PC-9 (cell line): ENCODE results near the gene DLGAP3. TPM values are rescaled to one million over a fixed set of nuclear protein-coding genes. Genes with fewer than 3 reads are reported as not detected.

Experiments used
- BruUV-seq: library from RNA; stranded (reverse); fragments of 400-500 nt; replicated peaks from 2 replicates; lab custom pipeline; 2021; lab: Mats Ljungman, UMichigan
- CTCF ChIA-PET: fragments of 300-600 bp; sonication (Branson Sonifier 250); formaldehyde crosslinking; loops from one replicate; lab custom pipeline; 2022; ENCODE audit warnings: antibody characterized with exemption; lab: Charles Lee
- POLR2A ChIA-PET: fragments of 300-600 bp; sonication (Branson Sonifier 250); formaldehyde crosslinking; loops from one replicate; lab custom pipeline; 2022; ENCODE audit warnings: antibody characterized with exemption; ENCODE audit not compliant: unreplicated experiment; lab: Charles Lee
- DNase-seq, 2 experiments: peaks; one replicate each; pipeline versions ENCODE4 v3.0.0 to v3.0.0-alpha.2; 2015 to 2022; ENCODE audit warnings: mixed read lengths in 1 of 2
- H2AFZ ChIP-seq: fragments of 200-600 bp; sonication (generic); 2 replicates; pipeline ENCODE4 v1.8.1; 2017; ENCODE audit warnings: antibody characterized with exemption
- H3F3A ChIP-seq: fragments of 200-600 bp; sonication (generic); 2 replicates; pipeline ENCODE4 v1.8.1; 2017; ENCODE audit warnings: antibody characterized with exemption, mild to moderate bottlenecking, low read depth; ENCODE audit not compliant: insufficient read depth
- H3K27ac ChIP-seq: fragments of 200-600 bp; sonication (generic); 2 replicates; pipeline ENCODE4 v1.6.1; 2016; ENCODE audit warnings: mixed run types
- H3K27me3 ChIP-seq: fragments of 200-600 bp; sonication (generic); 2 replicates; pipeline ENCODE4 v1.6.1; 2016; ENCODE audit warnings: low read depth, mixed run types; ENCODE audit not compliant: insufficient read depth
- H3K36me3 ChIP-seq: fragments of 200-600 bp; sonication (generic); 2 replicates; pipeline ENCODE4 v1.6.1; 2016; ENCODE audit warnings: low read depth, mixed run types
- H3K4me1 ChIP-seq: fragments of 200-600 bp; sonication (generic); replicated peaks from 2 replicates; pipeline ENCODE4 v1.6.1; 2016; ENCODE audit warnings: mixed run types; ENCODE audit not compliant: insufficient read depth
- H3K4me2 ChIP-seq: fragments of 200-600 bp; sonication (generic); 2 replicates; pipeline ENCODE4 v1.6.1; 2017; ENCODE audit warnings: mixed run types
- H3K4me3 ChIP-seq: fragments of 200-600 bp; sonication (generic); 2 replicates; pipeline ENCODE4 v1.6.1; 2016; ENCODE audit warnings: mixed run types
- H3K79me2 ChIP-seq: fragments of 200-600 bp; sonication (generic); 2 replicates; pipeline ENCODE4 v1.6.1; 2017; ENCODE audit warnings: low read depth, mixed run types
- H3K9me2 ChIP-seq: fragments of 200-600 bp; sonication (generic); 2 replicates; pipeline ENCODE4 v1.8.1; 2017; ENCODE audit warnings: mild to moderate bottlenecking; ENCODE audit not compliant: insufficient read depth
- H3K9me3 ChIP-seq: fragments of 200-600 bp; sonication (generic); 2 replicates; pipeline ENCODE4 v1.8.1; 2016; ENCODE audit warnings: low read depth; ENCODE audit not compliant: insufficient read depth
- H4K20me1 ChIP-seq: fragments of 200-600 bp; sonication (generic); 2 replicates; pipeline ENCODE4 v1.8.1; 2017; ENCODE audit not compliant: insufficient read depth
- EZH2 ChIP-seq: fragments of 200-600 bp; sonication (generic); IDR thresholded peaks from 2 replicates; pipeline ENCODE4 v1.8.0; 2017; ENCODE audit warnings: antibody characterized with exemption, low read depth
- intact Hi-C: fragments of 100-400 bp; cut with micrococcal nuclease; formaldehyde crosslinking; loops from one replicate; pipeline ENCODE4 v1.10.0; 2022; ENCODE audit not compliant: unreplicated experiment
- total RNA-seq: library from RNA; stranded (reverse); gene quantifications from 2 replicates; pipeline ENCODE4 v1.2.3, GENCODE V29; 2021
- TF ChIP-seq, protein P1 (sequence below): fragments of 200-600 bp; sonication (generic); conservative IDR thresholded peaks from 2 replicates; pipeline ENCODE4 v1.6.1; 2017; ENCODE audit warnings: mixed run types, antibody characterized with exemption, mild to moderate bottlenecking, moderate library complexity

DLGAP3 gene
- total RNA-seq, 1 experiment from 2014 or later: not detected

DNA sequence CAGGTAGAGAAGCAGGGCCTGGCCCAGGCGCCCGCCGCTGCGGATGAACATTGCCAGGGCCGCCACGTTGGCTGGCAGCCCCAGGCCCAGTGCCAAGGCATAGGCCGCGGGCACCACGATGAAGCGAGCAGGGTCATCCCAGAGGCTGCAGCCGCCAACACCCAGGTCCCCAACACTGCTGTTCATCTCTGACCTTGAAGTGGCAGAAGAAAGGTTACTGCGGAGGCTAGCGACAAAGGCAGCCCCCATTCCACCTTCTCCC is 47.7 kb upstream of the DLGAP3 start:
- Histone ChIP-seq H3K79me2 (no peaks in the 10 kb centered on the region), H3K9me3 (no peaks in the 10 kb centered on the region), H3K36me3 (no peaks in the 10 kb centered on the region), H3K4me1 (no peaks in the 10 kb centered on the region), H3K27ac (no peak overlapping the region), H3F3A (no peaks in the 10 kb centered on the region), H3K9me2 (no peaks in the 10 kb centered on the region), H3K27me3 (no peaks in the 10 kb centered on the region), H3K4me3 (no peak overlapping the region), H4K20me1 (no peaks in the 10 kb centered on the region), H3K4me2 (no peak overlapping the region), H2AFZ (no peak overlapping the region)
- POLR2A ChIA-PET: no interaction called here
- CTCF ChIA-PET: no interaction called here
- no peak for TF ChIP-seq EZH2
- TF ChIP-seq, protein P1, sequence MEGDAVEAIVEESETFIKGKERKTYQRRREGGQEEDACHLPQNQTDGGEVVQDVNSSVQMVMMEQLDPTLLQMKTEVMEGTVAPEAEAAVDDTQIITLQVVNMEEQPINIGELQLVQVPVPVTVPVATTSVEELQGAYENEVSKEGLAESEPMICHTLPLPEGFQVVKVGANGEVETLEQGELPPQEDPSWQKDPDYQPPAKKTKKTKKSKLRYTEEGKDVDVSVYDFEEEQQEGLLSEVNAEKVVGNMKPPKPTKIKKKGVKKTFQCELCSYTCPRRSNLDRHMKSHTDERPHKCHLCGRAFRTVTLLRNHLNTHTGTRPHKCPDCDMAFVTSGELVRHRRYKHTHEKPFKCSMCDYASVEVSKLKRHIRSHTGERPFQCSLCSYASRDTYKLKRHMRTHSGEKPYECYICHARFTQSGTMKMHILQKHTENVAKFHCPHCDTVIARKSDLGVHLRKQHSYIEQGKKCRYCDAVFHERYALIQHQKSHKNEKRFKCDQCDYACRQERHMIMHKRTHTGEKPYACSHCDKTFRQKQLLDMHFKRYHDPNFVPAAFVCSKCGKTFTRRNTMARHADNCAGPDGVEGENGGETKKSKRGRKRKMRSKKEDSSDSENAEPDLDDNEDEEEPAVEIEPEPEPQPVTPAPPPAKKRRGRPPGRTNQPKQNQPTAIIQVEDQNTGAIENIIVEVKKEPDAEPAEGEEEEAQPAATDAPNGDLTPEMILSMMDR: no peak
- no peak for DNase-seq
- intact Hi-C loops: no loop called here
- BruUV-seq: no TSS peak

DNA sequence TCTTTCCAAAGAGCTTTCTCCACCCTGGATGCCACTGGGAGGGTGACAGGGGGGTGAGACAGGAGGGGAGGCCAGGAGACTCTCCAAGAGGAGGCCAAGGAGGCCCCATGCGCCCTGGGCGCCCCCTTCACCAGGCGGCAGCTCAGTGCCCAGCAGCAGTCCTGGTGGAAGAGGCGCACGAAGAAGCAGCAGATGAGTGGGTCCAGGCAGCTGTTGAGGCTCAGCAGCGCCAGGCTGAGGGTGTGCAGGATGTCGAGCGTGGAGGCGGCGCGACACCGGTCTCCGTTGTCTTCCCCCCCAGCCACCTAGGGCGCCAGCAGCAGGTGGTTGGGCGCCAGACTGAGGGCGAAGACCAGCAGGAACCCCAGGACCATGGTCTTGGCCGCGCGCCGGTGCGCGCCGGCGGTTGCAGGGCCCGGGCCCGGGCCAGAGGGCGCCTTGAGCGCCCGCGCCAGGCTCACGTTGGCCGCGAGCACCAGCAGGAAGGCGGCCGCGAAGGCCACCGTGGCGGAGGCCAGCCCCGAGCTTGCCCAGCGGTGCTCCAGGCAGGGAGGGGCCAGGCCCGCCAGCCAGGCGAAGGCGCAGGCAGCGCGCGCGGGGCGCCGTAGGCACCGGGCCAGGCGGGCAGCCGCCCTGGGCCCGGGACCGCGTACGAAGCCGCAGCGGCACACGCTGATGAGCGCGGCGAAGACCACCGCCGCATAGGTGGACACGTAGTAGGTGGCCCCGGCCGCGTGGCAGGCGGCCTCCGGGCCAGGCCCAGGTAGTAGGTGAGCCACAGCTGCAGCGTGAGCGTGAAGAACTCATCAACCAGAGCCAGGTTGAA is 47.1 kb upstream of the DLGAP3 start:
- Histone ChIP-seq H3K79me2 (no peaks in the 10 kb centered on the region), H3K9me2 (no peaks in the 10 kb centered on the region), H3K4me3 (no peak overlapping the region), H3K27ac (no peak overlapping the region), H3K36me3 (no peaks in the 10 kb centered on the region), H3K9me3 (no peaks in the 10 kb centered on the region), H3K27me3 (no peaks in the 10 kb centered on the region), H4K20me1 (no peaks in the 10 kb centered on the region), H2AFZ (no peak overlapping the region), H3K4me1 (no peaks in the 10 kb centered on the region), H3F3A (no peaks in the 10 kb centered on the region), H3K4me2 (no peak overlapping the region)
- DNase-seq: no peak
- TF ChIP-seq, protein P1: no peak
- TF ChIP-seq EZH2: no peak
- intact Hi-C loops: no loop called here
- ChIA-PET CTCF (no interaction called here), POLR2A (no interaction called here)
- no TSS peak for BruUV-seq

DNA sequence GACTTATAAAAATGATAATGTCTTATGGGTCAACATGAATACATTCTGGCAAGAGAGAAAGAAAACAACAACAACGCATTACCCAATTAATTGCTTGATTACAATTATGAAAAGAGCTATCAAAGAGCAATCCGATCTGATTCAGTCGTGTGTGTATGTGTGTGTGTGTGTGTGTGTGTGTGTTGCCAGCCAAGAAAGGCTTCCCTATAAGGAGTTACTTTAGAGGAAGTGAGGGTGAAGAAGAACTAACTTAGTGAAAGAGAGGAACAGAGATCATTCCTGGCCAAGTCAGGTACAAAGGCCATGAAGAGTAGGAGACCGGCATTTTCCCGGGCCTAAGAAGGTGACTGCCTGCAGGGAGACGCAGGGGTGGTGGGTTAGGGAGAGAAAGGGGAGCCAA is 46.3 kb upstream of the DLGAP3 start:
- BruUV-seq: no TSS peak
- H4K20me1 ChIP-seq: no peaks in the 10 kb centered on the region
- ChIA-PET CTCF (interaction anchor here (0.6 kb wide), 1 partner anchor 55 kb away, joined by 3 read pairs; no protein-coding TSS in a partner anchor), POLR2A (no interaction called here)
- H3K79me2 ChIP-seq: no peaks in the 10 kb centered on the region
- no peaks in the 10 kb centered on the region for H3K9me2 ChIP-seq
- H3K4me1 ChIP-seq: no peaks in the 10 kb centered on the region
- no peak for DNase-seq
- no peaks in the 10 kb centered on the region for H3F3A ChIP-seq
- TF ChIP-seq, protein P1: no peak
- TF ChIP-seq EZH2: no peak
- H3K4me2 ChIP-seq: no peak overlapping the region
- no peaks in the 10 kb centered on the region for H3K36me3 ChIP-seq
- no peaks in the 10 kb centered on the region for H3K27me3 ChIP-seq
- intact Hi-C loops: no loop called here
- no peaks in the 10 kb centered on the region for H3K9me3 ChIP-seq
- H3K4me3 ChIP-seq: no peak overlapping the region
- no peak overlapping the region for H2AFZ ChIP-seq
- no peak overlapping the region for H3K27ac ChIP-seq
